HL-60/S4 (cell line): ENCODE results near the gene KANK2.

Source experiments
- in situ Hi-C: fragments of 300-500 bp; cut with MboI; formaldehyde crosslinking; loops from 2 replicates; pipeline ENCODE4 v1.14.3; 2022; ENCODE audit warnings: low sequenced_read_pairs

Gene KANK2

DNA sequence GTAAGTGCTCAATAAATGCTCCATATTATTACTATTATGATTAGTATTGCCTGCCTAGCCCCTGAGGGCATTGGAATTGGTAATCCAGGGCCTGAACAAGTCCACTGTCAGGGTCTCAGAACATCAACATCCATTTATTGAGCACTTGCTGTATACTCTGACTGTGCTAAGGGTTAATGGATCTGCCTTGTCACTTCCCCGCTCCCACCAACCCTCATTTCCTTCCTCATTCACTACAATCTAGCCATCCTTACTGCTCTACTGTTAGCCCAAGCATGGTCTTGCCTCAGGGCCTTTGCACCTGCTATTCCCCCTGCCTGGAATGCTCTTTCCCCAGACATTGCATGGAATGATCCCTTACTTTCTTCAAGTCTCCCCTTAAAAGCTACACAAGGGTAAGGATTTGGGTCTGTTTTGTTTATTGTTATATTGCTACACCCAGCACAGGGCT is 29.4 kb upstream of the KANK2 start:
- in situ Hi-C loops = no loop called here

DNA sequence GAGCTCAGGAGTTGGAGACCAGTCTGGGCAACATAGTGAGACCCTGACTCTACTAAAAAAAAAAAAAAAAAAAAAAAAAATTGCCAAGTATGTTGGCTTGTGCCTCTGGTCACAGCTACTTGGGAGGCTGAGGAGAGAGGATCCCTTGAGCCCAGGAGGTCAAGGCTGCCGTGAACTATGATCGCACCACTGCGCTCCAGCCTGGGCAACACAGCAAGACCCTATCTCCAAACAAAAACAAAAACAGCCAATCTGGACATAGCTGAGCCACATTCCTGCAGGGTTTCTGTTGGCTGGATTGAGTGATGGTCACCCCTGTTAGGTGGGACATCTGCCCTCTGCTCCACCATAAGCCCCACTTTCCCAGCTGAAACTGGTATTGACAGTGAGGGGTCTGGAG is 28.5 kb upstream of the KANK2 start:
- in situ Hi-C loops = no loop called here

DNA sequence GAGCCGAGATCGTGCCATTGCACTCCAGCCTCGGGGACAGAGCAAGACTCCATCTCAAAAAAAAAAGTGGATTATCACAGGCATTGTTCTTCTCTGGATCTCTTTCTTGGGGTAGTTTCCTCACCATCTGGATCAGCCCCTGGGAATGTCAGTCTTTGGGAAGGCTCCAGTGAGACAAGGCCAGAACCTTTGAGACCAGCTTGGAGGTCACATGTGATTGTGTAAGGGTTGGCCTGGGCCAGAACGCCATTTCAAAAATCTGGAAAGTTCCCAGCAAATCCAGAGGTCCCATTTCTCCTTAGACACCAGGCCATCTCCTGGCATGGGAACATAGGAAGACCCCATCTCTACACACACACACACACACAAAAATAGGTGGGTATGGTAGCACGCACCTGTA is 27.8 kb upstream of the KANK2 start:
- in situ Hi-C loops = no loop called here

DNA sequence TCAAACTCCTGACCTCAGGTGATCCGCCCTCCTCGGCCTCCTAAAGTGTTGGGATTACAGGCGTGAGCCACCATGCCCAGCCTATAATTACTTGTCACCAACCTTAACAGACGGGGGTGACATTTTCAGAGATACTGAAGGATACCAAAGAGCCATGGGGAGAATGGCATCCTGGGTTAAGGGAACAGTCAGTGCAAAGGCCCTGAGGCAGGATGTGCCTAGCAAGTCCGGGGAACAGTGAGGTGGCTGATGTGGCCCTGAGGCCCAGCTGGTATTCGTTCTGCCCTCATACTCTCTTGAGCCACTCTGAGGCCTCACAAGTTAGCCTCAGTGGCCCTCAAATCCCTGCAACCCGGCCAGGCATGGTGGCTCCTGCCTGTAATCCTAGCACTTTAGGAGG is 27.1 kb upstream of the KANK2 start:
- in situ Hi-C loops = no loop called here

DNA sequence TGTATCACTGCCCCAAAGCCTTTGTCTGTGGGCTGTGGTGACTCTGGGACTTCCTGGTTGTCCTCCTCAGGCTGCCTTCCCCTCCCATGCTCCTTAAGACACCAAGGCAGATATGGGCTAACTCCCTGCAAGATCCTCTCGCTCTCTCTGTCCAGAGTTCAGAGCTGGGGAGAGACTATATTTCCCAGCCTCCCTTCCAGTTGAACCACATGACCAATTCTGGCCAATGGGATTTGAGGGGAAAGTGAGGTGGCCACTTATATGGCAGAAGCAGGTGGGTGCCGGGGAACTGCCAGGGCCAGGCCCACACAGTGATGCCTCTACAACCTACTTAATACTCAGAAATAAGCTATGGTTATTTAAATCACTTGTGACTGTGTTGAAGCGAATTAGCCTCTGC is 25.9 kb upstream of the KANK2 start:
- in situ Hi-C loops = no loop called here

DNA sequence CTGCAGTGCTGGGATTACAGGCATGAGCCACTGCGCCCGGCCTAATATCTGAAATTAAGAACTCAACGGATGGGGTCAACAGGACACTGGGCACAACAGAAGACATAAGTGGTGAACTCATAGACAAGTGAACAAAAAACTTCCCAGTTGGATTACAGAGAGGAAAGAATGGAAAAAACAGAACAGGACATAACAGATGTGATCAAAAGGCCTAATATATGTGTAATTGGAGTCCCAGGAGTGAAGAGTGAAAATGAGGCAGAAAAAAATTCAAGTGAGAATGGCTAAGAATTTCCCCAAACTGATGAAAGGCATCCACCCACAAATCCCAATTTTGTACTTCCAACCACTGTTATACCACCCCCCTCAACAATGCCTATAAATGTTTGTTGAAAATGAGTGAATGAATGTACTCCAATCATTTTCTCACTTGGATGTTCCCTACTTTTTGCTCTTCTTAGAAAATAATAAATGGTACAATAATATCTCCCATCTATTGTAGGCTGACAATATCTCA is 23.8 kb upstream of the KANK2 start:
- in situ Hi-C loops = no loop called here

DNA sequence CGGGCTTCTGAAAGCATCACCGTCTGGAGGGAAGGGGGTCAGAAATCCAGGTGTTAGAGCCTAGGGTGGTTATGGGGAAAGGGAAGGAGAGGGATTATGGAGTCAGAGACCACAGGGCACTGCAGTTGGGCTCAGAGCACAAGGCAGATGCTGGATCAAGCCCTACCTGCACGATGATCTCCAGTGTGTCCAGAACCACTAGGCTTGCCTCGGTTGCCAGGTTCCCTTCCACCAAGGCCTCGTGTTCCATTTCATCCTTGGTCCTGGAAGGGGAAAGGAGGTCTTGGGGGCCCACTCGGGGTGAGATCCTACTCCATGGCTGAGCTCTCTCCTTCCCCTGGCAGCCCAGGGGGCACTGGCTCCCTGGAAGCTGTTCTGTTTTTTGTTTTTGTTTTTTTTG is 17.0 kb upstream of the KANK2 start:
- in situ Hi-C loops = no loop called here

DNA sequence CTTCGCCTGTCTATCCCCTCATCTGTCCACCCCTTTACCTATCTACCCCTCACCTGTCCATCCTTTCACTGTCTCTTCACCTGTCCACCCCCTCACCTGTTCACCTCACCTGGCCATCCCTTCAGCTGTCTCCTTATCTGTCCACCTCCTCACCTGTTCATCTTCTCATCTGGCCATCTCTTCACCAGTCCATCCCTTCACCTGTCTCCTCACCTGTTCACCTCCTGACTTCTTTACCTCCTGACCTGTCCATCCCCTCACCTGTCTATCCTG is 13.2 kb upstream of the KANK2 start:
- in situ Hi-C loops = no loop called here

DNA sequence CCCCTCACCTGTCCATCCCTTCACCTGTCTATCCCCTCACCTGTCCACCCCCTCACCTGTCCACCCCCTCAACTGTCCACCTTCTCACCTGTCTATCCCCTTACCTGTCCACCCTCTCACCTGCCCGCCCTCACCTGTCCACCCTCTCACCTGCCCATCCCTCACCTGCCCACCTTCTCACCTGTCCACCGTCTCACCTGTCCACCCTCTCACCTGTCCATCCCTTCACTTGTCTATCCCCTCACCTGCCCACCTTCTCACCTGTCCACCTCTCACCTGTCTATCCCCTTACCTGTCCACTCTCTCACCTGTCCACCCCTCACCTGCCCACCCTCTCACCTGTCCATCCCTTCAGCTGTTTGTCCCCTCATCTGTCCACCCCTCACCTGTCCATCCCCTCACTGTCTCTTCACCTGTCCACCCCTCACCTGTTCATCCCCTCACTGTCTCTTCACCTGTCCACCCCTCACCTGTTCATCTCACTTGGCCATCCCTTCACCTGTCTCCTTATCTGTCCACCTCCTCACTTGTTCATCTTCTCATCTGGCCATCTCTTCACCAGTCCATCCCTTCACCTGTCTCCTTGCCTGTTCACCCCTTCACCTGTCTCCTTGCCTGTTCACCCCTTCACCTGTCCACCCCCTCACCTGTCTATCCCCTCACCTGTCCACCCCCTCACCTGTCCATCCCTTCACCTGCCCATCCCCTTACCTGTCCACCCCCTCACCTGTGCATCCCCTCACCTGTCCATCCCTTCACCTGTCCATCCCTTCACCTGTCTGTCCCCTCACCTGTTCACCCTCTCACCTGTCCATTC is 12.7 kb upstream of the KANK2 start:
- in situ Hi-C loops = loop anchor here (10.0 kb wide), 1 partner anchor 275 kb away; no protein-coding TSS in a partner anchor

DNA sequence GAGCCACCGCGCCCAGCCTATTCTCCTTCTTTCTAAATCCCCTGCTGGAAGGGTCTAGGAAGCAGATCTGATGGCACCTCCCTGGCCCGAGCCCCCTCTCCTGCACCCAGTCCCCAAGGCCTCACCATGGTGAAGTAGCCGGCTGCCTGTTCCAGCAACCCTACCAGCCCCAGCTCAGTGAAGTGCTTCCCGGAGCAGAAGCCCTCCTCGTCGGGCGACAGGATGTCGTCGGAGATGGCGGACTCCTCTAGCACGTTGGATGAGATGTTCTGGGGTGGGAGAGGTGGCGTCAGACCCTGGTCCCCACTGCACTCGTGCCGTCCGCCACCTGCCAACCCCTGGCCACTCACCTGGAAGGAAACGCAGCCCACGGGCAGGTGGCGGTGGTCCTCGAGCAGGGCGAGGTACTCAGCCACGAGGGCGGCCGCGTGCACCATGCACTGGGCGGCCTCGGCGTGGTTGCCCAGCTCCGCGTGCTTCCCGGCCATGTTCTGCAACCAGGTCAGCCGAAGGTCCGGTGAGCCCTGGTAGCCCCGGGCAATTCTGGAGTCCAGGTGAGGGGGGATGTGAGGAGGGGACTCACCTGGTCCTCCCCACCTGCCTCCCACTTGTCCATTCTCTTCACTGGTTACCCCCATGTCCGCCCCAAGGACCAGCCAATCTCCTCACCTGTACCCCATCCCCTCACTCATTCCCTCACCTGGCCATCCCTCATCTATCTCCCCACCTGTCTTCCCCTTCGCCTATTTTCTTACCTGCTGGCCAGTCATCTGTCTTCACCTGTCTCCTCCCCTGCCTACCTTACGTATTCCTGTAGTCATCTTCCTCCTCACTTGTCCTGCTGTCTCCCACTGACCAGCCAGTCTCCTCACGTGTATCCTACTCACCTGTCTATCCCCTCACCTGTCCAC is 11.5 kb upstream of the KANK2 start:
- in situ Hi-C loops = loop anchor here (10.0 kb wide), 1 partner anchor 274 kb away; no protein-coding TSS in a partner anchor

DNA sequence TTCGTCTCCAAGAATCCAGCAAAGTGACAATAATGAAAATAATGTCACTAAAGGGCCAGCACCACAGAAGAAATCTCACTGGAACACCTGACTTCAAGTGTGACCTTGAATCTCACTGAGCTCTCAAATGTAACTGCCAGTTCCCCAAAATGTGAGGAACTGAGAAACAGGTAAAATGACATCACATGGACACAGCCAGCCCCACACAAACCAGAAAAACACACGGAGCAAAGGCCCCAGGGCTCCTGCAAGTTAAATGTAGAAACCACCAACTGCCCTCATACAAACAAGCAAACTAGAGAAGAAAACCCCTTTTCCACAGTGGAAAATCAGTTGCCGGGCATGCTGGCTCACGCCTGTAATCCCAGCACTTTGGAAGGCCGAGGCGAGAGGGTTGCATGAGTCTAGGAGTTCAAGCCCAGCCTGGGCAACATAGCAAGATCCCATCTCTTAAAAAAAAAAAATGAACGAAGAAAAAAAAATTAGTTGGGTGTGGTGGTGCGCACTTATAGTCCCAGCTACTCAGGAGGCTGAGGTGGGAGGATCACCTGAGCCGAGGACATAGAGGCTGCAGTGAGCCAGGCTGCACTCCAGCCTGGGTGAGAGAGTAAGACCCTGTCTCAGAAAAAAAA is 8.7 kb upstream of the KANK2 start:
- in situ Hi-C loops = loop anchor here (10.0 kb wide), 1 partner anchor 271 kb away; no protein-coding TSS in a partner anchor

DNA sequence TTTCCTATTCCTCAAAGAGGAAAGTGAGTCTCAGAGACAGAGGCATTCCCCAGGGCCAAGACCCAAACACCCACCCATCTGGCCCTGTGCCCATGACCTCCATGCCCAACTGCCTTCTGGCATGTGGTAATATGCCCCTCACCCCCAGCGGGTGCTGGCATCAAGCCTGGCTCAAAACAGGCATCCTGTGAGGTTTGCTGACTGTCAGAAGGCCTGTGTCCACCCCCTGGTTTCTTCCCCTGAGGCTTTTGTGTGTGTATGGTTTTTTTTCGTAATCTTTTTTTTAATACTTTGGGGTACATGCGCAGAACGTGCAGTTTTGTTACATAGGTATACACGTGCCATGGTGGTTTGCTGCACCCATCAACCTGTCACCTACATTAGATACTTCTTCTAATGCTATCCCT is 7.6 kb upstream of the KANK2 start:
- in situ Hi-C loops = loop anchor here (5.0 to 10.0 kb wide), 2 partner anchors 73 to 270 kb away; no protein-coding TSS in a partner anchor

DNA sequence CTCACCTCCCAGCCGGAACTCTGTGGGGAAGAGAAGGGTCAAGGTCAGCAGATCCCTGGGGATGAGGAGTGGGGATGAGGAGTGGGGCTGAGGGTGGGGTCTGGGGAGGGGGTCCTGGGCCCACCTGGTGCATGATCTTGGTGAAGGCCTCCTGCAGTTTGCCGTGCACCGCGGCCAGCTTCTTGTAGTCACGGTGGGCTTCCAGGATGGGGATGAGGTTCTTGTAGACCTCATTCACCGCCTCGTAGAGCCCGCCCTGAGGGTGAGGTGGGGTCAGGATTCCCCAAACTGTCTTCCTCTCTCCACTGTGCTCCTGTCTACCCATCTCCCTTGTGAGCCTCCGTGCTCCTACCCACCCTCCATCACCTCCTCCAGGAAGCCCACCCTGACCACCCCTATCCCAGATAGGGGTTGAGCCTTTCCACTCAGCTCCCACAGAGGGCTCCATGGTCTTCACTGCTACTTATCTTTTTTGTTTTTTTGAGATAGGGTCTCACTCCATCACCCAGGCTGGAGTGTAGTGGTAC is 6.8 kb upstream of the KANK2 start:
- in situ Hi-C loops = loop anchor here (5.0 to 10.0 kb wide), 2 partner anchors 72 to 269 kb away; no protein-coding TSS in a partner anchor

DNA sequence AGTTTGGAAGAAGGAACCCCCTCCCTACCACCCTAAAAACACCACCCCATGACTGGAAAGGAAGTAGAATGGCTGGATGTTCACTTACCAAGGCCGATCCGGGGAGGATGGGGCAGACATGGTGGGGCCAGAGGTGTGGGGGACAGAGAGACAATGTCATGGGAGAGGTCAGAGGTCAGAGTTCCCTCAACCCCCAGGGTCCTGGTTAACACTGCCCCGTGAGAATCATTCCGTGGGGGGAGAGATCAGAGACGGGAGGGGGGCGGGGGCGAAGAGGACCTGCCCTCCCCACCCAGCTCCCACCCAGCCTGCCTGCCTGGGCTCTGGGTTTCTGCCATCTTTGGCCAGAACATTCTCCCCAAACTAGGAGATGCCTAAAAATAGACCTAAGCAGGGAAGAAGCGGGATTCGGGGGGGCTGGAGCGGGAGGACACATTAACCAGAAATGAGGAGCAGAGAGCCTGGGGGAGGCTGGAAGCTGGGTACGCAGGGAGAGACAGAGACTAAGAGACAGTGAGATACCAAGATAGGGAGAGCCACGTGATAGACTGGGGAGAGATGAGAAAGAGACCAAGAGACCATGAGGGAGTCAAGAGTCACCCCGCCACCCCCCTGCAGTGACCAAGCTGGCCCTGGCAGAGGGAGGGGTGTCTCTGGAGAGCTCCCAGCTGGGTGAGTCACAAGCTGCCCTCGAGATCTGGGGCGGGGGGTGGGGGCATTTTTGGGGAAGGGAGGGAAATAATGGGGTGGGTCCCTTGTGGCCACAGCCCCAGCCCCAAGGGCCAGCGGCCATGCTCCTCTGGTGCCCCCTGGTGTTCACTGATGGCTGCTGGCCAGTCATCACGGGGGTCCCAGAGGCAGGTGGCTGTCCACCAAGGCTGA is 6.1 kb upstream of the KANK2 start:
- in situ Hi-C loops = loop anchor here (5.0 to 10.0 kb wide), 2 partner anchors 71 to 269 kb away; no protein-coding TSS in a partner anchor

DNA sequence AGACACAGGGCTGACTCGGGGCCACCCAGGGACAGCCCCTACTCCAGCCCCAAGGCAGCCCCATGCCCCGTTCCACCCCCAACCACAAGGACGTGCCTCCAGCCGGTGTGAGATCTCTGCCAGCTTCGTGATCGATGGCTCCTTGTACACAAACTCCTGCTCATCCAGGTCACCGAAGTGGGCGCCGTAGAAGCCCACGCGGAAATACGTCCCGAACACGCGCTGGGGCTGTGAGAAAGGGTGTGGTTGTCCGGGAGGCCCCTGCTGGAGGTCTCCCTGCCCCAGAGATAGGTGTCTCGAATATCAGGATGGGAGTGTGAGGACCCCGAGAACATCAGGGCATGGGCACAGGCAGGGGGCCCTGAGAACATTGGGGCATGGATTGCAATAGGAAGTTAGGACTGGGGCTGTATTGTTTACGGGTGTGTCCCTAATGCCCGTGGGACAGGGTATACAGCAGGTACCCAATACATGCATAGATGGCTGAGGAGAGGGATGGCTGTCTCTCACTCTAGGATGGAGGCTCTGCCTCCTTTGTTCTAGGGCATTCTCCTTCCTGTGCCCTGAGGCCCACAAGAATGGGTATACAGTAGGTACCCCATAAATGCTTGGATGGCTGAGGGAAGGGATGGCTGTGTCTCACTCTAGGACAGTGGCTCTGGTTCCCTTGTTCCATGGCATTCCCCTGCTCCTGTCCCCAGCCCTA is 5.3 kb upstream of the KANK2 start:
- in situ Hi-C loops = loop anchor here (5.0 to 10.0 kb wide), 2 partner anchors 70 to 268 kb away; no protein-coding TSS in a partner anchor

DNA sequence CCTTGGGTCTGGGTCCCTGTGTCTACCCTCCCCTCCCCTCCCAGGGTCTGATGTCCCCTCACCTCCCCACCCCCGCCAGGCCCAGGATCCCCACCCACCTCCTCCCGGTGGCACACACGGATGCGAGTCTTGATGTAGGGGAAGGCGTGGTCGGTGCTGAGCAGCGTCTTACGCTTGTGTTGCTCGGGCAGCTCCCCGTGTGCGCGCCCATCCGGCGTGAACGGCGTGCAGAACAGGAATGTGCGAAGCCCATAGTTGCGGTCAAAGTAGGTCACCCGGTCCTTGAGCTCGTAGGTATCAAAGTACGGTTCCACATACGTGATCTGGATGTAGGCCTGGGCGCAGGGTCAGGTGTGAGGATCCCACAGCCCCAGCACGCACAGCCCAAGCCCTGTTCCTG is 4.4 kb upstream of the KANK2 start:
- in situ Hi-C loops = loop anchor here (5.0 to 10.0 kb wide), 2 partner anchors 69 to 267 kb away; no protein-coding TSS in a partner anchor

DNA sequence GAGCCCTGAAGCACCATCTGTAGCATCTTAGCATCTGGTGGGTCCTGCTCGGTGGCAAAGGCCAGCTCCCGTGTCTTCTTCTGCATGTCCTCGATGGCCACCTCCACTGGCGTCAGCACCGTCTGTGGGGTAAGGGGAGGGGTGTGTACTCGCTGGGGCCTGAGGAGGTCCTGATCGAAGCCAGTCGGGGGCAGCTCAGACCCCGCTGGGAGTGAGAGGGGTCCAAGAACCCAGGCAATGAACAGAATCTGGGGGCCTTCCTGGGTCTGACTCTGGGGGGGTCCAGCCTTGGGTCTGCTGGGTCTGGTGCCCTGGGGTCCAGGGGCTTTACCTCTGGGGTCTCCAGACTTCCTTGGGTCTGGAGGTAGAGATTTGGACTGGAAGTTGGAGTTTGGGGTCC is 3.6 kb upstream of the KANK2 start:
- in situ Hi-C loops = loop anchor here (5.0 to 10.0 kb wide), 2 partner anchors 69 to 266 kb away; no protein-coding TSS in a partner anchor

DNA sequence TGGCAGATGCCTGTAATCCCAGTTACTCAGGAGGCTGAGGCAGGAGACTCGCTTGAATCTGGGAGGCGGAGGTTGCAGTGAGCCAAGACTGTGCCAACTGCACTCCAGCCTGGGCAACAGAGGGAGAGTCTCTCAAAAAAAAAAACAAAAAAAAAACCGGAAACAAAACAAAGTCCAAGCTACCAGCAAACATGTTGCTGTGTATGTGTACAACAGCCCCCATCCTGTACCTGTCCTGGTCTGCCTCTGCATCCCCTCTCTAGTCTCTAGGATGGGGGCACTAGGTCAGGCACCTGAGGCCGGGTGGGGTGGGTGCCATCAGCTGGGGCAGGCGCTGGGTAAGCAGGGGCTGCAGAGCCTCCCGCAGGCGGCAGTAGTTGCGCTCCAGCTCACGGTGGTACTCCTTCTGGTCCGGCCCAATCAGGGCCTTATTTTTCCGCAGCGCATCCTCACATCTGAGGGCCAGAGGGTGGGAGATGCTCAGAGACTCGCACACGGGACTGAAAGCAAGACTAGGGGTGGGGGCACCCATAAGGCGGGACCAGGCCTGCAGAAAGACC is 2.8 kb upstream of the KANK2 start:
- in situ Hi-C loops = loop anchor here (5.0 to 10.0 kb wide), 2 partner anchors 68 to 265 kb away; no protein-coding TSS in a partner anchor
